ENCODE results near the gene VWCE.

DNA sequence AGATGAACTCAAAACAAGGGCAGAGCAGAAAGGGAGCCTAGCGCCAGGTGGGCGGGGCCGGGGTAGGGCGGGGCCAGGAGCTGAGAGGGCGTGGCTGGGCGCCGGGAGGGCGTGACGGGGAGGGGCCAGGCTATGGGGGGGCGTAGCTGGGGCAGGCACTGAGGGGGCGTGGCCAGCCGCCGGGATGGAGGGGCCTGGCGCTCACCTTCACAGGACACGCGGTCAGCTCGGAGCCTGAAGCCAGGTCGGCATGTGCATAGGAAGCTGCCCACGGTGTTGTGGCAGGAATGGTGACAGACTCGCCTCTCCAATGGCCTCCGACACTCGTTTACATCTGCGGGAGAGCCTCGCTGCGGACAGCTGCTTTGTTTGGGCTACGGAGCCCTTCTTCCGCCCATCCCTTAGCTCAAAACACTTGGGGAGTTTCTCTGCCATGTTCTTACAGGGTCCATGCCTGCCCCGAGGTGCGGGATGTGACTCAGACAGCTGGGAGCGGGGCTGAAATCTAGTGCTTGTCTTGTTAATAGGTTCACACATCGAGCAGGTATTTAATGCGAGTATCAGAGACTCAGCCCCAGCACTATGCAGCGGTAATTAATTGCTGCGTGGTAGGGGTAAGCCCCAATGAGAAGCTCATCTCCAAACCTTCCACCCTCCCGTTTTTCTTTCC, 13.4 kb downstream of the VWCE start:
- TF ChIP-seq POLR2AphosphoS5 (IDR thresholded peaks at IDR 0.05; ENCODE audit: low read depth) (no peak), CTCF (IDR thresholded peaks at IDR 0.05; ENCODE audit: insufficient read depth, low read length) (no peak), GABPA (IDR thresholded peaks at IDR 0.05; ENCODE audit: low read depth) (no peak)
- TF ChIP-seq, protein P1, sequence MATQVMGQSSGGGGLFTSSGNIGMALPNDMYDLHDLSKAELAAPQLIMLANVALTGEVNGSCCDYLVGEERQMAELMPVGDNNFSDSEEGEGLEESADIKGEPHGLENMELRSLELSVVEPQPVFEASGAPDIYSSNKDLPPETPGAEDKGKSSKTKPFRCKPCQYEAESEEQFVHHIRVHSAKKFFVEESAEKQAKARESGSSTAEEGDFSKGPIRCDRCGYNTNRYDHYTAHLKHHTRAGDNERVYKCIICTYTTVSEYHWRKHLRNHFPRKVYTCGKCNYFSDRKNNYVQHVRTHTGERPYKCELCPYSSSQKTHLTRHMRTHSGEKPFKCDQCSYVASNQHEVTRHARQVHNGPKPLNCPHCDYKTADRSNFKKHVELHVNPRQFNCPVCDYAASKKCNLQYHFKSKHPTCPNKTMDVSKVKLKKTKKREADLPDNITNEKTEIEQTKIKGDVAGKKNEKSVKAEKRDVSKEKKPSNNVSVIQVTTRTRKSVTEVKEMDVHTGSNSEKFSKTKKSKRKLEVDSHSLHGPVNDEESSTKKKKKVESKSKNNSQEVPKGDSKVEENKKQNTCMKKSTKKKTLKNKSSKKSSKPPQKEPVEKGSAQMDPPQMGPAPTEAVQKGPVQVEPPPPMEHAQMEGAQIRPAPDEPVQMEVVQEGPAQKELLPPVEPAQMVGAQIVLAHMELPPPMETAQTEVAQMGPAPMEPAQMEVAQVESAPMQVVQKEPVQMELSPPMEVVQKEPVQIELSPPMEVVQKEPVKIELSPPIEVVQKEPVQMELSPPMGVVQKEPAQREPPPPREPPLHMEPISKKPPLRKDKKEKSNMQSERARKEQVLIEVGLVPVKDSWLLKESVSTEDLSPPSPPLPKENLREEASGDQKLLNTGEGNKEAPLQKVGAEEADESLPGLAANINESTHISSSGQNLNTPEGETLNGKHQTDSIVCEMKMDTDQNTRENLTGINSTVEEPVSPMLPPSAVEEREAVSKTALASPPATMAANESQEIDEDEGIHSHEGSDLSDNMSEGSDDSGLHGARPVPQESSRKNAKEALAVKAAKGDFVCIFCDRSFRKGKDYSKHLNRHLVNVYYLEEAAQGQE (IDR thresholded peaks at IDR 0.05; ENCODE audit: insufficient replicate concordance, low read depth): no peak

Measured in HL-60 (cell line).